Lung (tissue), 12 donors: ENCODE data around the gene TMCC3. TPM values are rescaled to one million over a fixed set of nuclear protein-coding genes. Genes with fewer than 3 reads are reported as not detected.

Experiments
- ATAC-seq: fragments of 200-7000 bp; cut with Tn5 transposase; one replicate; pipeline ENCODE4 v1.9.1; 2020; ENCODE audit warnings: moderate number of reproducible peaks; ENCODE audit not compliant: insufficient read depth, low FRiP score
- DNase-seq, 3 donors: peaks; one replicate each; pipeline ENCODE4 v3.0.0-alpha.2; 2013 to 2017
- H3K27ac ChIP-seq, 2 donors: one replicate each; pipeline ENCODE4 v1.5.1; 2013; ENCODE audit warnings: mild to moderate bottlenecking in 2 of 2, moderate library complexity in 2 of 2, control low read depth in 1 of 2, inconsistent platforms in 1 of 2, low read depth in 1 of 2, low read length in 1 of 2
- H3K27me3 ChIP-seq, 3 donors: one replicate each; pipeline ENCODE4 v1.5.1; 2013; ENCODE audit warnings: low read length in 2 of 3; ENCODE audit not compliant: control insufficient read depth in 3 of 3, insufficient read depth in 3 of 3
- H3K36me3 ChIP-seq, 4 donors: one replicate each; pipeline ENCODE4 v1.5.1; 2013; ENCODE audit warnings: low read length in 4 of 4, mild to moderate bottlenecking in 1 of 4, moderate library complexity in 1 of 4; ENCODE audit not compliant: control insufficient read depth in 4 of 4, insufficient read depth in 4 of 4
- H3K4me1 ChIP-seq, 5 donors: one replicate each; pipeline ENCODE4 v1.5.1; 2013; ENCODE audit warnings: low read length in 5 of 5, mild to moderate bottlenecking in 2 of 5, moderate library complexity in 1 of 5; ENCODE audit not compliant: control insufficient read depth in 5 of 5, insufficient read depth in 5 of 5
- H3K4me3 ChIP-seq: one replicate; pipeline ENCODE4 v1.5.1; 2013; ENCODE audit warnings: mild to moderate bottlenecking, control low read depth, moderate library complexity
- H3K9ac ChIP-seq, 2 donors: one replicate each; pipeline ENCODE4 v1.5.1; 2013; ENCODE audit warnings: low read length in 2 of 2, control low read depth in 1 of 2; ENCODE audit not compliant: insufficient read depth in 1 of 2
- H3K9me3 ChIP-seq, 4 donors: one replicate each; pipeline ENCODE4 v1.5.1; 2013; ENCODE audit warnings: low read length in 3 of 4, mild to moderate bottlenecking in 1 of 4, moderate library complexity in 1 of 4; ENCODE audit not compliant: control insufficient read depth in 4 of 4, insufficient read depth in 3 of 4
- WGBS, 2 donors: extraction: QIAGEN DNeasy Blood & Tissue Kit; methylation state at CpG; one replicate each; pipeline ENCODE4 v1.1.7; 2013; 5-methylcytosine and 5-hydroxymethylcytosine counted together
- polyA plus RNA-seq, 2 donors: library from polyadenylated mRNA; stranded (reverse); fragments of 200-250 nt; gene quantifications; one replicate each; pipeline ENCODE4 v1.2.1, GENCODE V29; 2013
- total RNA-seq, 2 donors: library from RNA; depleted of rRNA in 1 of 2; stranded (reverse); fragments of >200 nt in 1 of 2; gene quantifications; one replicate each; pipeline ENCODE4 v1.2.1, GENCODE V29; 2014 to 2021
- TF ChIP-seq, protein P1 (sequence below): IDR thresholded peaks from 2 replicates; pipeline ENCODE4 v1.5.1; 2012; ENCODE audit warnings: mild to moderate bottlenecking; ENCODE audit errors: control extremely low read depth, extremely low read depth
- donor health status: control.
- donor health status: control.
- donor health status: Bipolar disorder and iron deficiency.
- donor health status: healthy.
- donor health status: DM: yes; HTN: yes; CAD: no.

TMCC3 gene
- total and polyA plus RNA-seq, 4 donors, result 1.7 to 17.8 (median 7.6) TPM

DNA sequence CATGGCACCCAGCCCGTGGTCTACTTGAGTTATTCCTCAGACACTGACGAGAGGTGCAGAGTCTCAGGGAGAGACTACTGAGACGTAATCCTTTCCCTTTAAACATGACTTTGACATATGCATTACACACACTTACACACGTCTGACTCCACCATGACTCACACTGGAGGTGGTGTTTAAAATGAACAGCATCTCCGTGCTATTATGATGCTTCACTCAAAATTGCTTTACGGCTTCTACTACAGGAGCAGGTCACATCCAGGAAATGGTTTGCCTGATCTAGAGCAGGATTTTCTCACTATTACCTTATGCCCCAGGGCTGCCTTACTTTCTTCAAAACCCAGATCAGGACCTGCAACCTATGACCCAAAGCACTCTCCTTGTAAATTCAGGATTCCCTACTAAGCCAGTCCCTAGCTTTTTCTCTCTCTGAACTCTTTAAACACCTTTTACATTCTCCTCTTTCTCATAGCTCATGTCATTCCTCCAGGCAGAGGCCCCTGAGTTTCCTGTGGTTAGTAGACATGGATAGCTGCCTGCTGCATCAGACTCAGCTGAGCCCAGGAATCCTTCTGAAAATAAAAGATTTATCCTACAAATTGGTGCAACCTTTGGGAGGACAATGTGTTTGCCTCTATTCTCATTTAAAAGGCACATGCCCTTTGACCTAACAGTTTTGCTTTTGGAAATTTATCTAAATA is 31.2 kb downstream of the TMCC3 start:
- DNase-seq (no peak), ATAC-seq (no peak)
- H3K9me3 ChIP-seq, result no peaks in the 10 kb centered on the region
- peaks cover 5 to 26% (median 14%) of the 10 kb centered on the region in 5 donors for H3K4me1 ChIP-seq
- H3K4me3 ChIP-seq, result no peak overlapping the region
- WGBS, 2 donors, result 88 to 90% methylated on average over 6 of the region's 6 CpGs
- no peaks in the 10 kb centered on the region for H3K27me3 ChIP-seq
- no peak overlapping the region for H3K9ac ChIP-seq
- no peaks in the 10 kb centered on the region for H3K36me3 ChIP-seq
- H3K27ac ChIP-seq, result no peak overlapping the region
- TF ChIP-seq, protein P1, sequence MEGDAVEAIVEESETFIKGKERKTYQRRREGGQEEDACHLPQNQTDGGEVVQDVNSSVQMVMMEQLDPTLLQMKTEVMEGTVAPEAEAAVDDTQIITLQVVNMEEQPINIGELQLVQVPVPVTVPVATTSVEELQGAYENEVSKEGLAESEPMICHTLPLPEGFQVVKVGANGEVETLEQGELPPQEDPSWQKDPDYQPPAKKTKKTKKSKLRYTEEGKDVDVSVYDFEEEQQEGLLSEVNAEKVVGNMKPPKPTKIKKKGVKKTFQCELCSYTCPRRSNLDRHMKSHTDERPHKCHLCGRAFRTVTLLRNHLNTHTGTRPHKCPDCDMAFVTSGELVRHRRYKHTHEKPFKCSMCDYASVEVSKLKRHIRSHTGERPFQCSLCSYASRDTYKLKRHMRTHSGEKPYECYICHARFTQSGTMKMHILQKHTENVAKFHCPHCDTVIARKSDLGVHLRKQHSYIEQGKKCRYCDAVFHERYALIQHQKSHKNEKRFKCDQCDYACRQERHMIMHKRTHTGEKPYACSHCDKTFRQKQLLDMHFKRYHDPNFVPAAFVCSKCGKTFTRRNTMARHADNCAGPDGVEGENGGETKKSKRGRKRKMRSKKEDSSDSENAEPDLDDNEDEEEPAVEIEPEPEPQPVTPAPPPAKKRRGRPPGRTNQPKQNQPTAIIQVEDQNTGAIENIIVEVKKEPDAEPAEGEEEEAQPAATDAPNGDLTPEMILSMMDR, result no peak

DNA sequence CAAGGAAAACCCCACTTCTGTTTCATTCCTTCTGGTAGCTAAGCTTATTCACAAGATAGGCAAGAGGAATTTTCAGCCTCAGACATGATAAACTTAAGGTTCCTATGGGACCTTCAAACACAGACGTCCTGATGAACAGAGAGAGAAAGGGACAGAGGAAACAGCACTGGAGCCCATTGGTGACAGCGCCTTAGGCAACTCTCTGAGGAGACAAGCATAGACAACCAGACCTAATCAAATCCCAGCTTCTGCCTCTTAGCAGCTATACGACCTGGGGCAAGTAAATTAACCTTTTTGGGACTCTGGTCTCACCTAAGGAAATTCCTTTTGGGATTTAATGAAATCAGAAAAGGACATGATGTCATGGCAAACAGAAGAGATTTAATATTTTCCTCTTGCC is 33.3 kb downstream of the TMCC3 start:
- Histone ChIP-seq H3K4me3 (no peak overlapping the region), H3K27me3 (no peaks in the 10 kb centered on the region), H3K9me3 (no peaks in the 10 kb centered on the region), H3K9ac (no peak overlapping the region), H3K27ac (no peak overlapping the region), H3K36me3 (no peaks in the 10 kb centered on the region), H3K4me1 (peaks cover 5 to 22% (median 12%) of the 10 kb centered on the region in 5 donors)
- DNase-seq, result no peak
- TF ChIP-seq, protein P1, result no peak
- 72 to 74% methylated on average over 3 of the region's 3 CpGs for WGBS, 2 donors
- ATAC-seq, result no peak

DNA sequence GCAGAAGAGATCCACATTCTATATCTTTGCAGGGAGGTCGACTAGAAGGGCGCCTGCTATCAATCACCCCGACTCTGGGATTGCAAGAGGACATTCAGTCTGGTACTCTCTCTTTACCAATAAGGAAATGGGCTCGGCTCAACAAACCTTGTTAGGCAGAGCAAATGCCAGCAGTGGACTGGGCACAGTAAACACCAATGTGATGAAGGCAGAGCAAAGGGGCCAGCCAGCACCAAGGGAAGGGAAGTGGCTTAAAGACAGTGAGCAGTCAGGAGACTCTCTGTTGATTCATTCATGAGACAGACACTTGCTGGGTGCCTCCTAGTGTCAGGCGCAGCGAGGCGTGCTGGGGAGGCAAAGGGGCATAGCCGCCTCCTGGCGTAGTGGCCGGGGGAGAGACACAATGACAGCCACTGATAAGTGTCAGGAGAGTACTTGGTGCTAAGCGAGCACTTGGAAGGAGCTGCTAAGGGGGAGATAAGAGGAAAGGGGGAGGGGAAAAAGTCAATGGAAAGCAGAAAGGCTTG is 34.1 kb downstream of the TMCC3 start:
- TF ChIP-seq, protein P1, result no peak
- H3K36me3 ChIP-seq, result no peaks in the 10 kb centered on the region
- peak; percentile 16 for ATAC-seq
- WGBS, 2 donors, result 58 to 69% methylated on average over 11 of the region's 11 CpGs
- H3K27me3 ChIP-seq, result no peaks in the 10 kb centered on the region
- peaks cover 5 to 17% (median 12%) of the 10 kb centered on the region in 5 donors for H3K4me1 ChIP-seq
- no peaks in the 10 kb centered on the region for H3K9me3 ChIP-seq
- H3K4me3 ChIP-seq, result no peak overlapping the region
- DNase-seq, result no peak
- peak overlapping the region in 1 of 2 donors; percentile 21 for H3K27ac ChIP-seq
- H3K9ac ChIP-seq, result no peak overlapping the region
